H1 (cell line): ENCODE results near the gene TGFBI.

Experiments used
- CTCF ChIP-seq, 3 experiments: IDR thresholded peaks; 1 replicate in 2 of 3; 2 replicates in 1 of 3; pipeline versions ENCODE4 v1.5.1 to v1.6.1; 2011; ENCODE audit warnings: low read length in 3 of 3, mild to moderate bottlenecking in 3 of 3, inconsistent platforms in 2 of 3, low read depth in 1 of 3, moderate library complexity in 1 of 3; ENCODE audit not compliant: insufficient read depth in 1 of 3; ENCODE audit errors: control extremely low read depth in 1 of 3
- EGR1 ChIP-seq: IDR thresholded peaks from 2 replicates; pipeline ENCODE4 v1.6.1; 2011; ENCODE audit warnings: low read depth, low read length, borderline replicate concordance
- GABPA ChIP-seq: IDR thresholded peaks from 2 replicates; pipeline ENCODE4 v1.6.1; 2011; ENCODE audit warnings: mild to moderate bottlenecking, low read length, moderate library complexity, borderline replicate concordance; ENCODE audit not compliant: insufficient read depth
- POLR2A ChIP-seq, 2 experiments: IDR thresholded peaks; 1 replicate in 1 of 2; 2 replicates in 1 of 2; pipeline ENCODE4 v1.6.1; 2011; ENCODE audit warnings: low read depth in 2 of 2, low read length in 2 of 2, mild to moderate bottlenecking in 2 of 2; ENCODE audit errors: control extremely low read depth in 1 of 2
- POLR2AphosphoS5 ChIP-seq: IDR thresholded peaks from 2 replicates; pipeline ENCODE4 v1.6.1; 2011; ENCODE audit warnings: low read depth, low read length
- SIN3A ChIP-seq, 2 experiments: IDR thresholded peaks in 1 of 2; conservative IDR thresholded peaks in 1 of 2; 2 replicates each; pipeline ENCODE4 v1.6.1; 2011 to 2012; ENCODE audit warnings: low read length in 2 of 2, improper control_type of control experiment in 1 of 2, low read depth in 1 of 2, mild to moderate bottlenecking in 1 of 2
- TBP ChIP-seq: IDR thresholded peaks from 2 replicates; pipeline ENCODE4 v1.6.1; 2011; ENCODE audit warnings: low read depth, low read length, improper control_type of control experiment
- USF2 ChIP-seq: IDR thresholded peaks from 2 replicates; pipeline ENCODE4 v1.6.1; 2011; ENCODE audit warnings: low read length, improper control_type of control experiment

GRCh38 chr5:135999406-136000139, 29.2 kb upstream of the TGFBI start:
- TF ChIP-seq CTCF (IDR thresholded peaks at IDR 0.05; ENCODE audit: control extremely low read depth in 1 of 3, insufficient read depth in 1 of 3, low read depth in 1 of 3, low read length in 3 of 3) (no peak), POLR2AphosphoS5 (no peak), USF2 (no peak), POLR2A (IDR thresholded peaks at IDR 0.05; ENCODE audit: control extremely low read depth in 1 of 2, low read depth in 2 of 2, low read length in 2 of 2) (no peak), GABPA (no peak), TBP (no peak), SIN3A (conservative IDR thresholded peaks at IDR 0.05 in 1 of 2, IDR thresholded peaks at IDR 0.05 in 1 of 2; ENCODE audit: low read depth in 1 of 2, low read length in 2 of 2) (no peak), EGR1 (no peak)
